K562 (cell line): ENCODE measurements around the gene PNPLA8. TPM values are rescaled to one million over a fixed set of nuclear protein-coding genes. Genes with fewer than 3 reads are reported as not detected.
A peak's percentile ranks its signal among the peaks of the same experiment; 100 is the strongest.

Experiments used
- ATAC-seq: fragments of 200-7000 bp; cut with Tn5 transposase; 3 replicates; pipeline ENCODE4 v1.9.1; 2020; ENCODE audit warnings: moderate library complexity
- BruUV-seq: library from RNA; stranded (reverse); fragments of 400-500 nt; replicated peaks from 2 replicates; lab custom pipeline; 2021; lab: Mats Ljungman, UMichigan
- CTCF ChIA-PET: fragments of 300-600 bp; formaldehyde crosslinking; extraction: SDS; loops from one replicate; lab custom pipeline; 2021; ENCODE audit warnings: low intra/inter-chr PET ratio; lab: Yijun Ruan, JAX
- POLR2A ChIA-PET: fragments of 300-600, 350-650 bp; sonication (Branson Sonifier 250); formaldehyde crosslinking; extraction: SDS; loops from one replicate; lab custom pipeline; 2021; ENCODE audit warnings: antibody characterized with exemption, inconsistent platforms; lab: Yijun Ruan, JAX
- DNase-seq, 4 experiments: peaks; one replicate each; pipeline versions ENCODE4 v3.0.0 to v3.0.0-alpha.2; 2011 to 2018; ENCODE audit warnings: low spot score in 3 of 4, mixed read lengths in 3 of 4; ENCODE audit errors: extremely low read depth in 1 of 4
- FAIRE-seq: peaks from 2 replicates; lab custom pipeline; 2011; peaks lifted over from hg19 to GRCh38; lab: Jason Lieb, UNC
- H2AFZ ChIP-seq: 2 replicates; pipeline ENCODE4 v1.6.0; 2011; ENCODE audit warnings: low read depth, low read length, control low read depth, inconsistent platforms
- H3K27ac ChIP-seq: fragments of 200-600 bp; 3 replicates; pipeline ENCODE4 v1.8.0; 2011; ENCODE audit warnings: low read depth, mild to moderate bottlenecking, control low read depth, inconsistent platforms, low read length, moderate library complexity, mixed read lengths; ENCODE audit errors: extremely low read depth
- H3K27me3 ChIP-seq, 2 experiments: fragments of 300-600 bp in 1 of 2; 2 replicates in 1 of 2; 3 replicates in 1 of 2; pipeline versions ENCODE4 v1.6.0 to v1.8.0; 2011; ENCODE audit warnings: inconsistent platforms in 2 of 2, low read length in 2 of 2, mild to moderate bottlenecking in 1 of 2, mixed read lengths in 1 of 2, moderate library complexity in 1 of 2; ENCODE audit not compliant: control insufficient read depth in 2 of 2, insufficient read depth in 2 of 2
- H3K36me3 ChIP-seq: fragments of 300-600 bp; 3 replicates; pipeline ENCODE4 v1.8.0; 2011; ENCODE audit warnings: mild to moderate bottlenecking, low read length, inconsistent platforms; ENCODE audit not compliant: control insufficient read depth, insufficient read depth
- H3K4me1 ChIP-seq, 2 experiments: fragments of 200-600 bp in 1 of 2; replicated peaks in 1 of 2; 2 replicates in 1 of 2; 3 replicates in 1 of 2; pipeline versions ENCODE4 v1.5.1 to v1.8.0; 2011; ENCODE audit warnings: inconsistent platforms in 2 of 2, low read length in 2 of 2, mild to moderate bottlenecking in 1 of 2, mixed read lengths in 1 of 2, moderate library complexity in 1 of 2; ENCODE audit not compliant: control insufficient read depth in 2 of 2, insufficient read depth in 2 of 2
- H3K4me2 ChIP-seq: 2 replicates; pipeline ENCODE4 v1.6.1; 2011; ENCODE audit warnings: low read length, control low read depth, inconsistent platforms, mixed read lengths; ENCODE audit not compliant: insufficient read depth
- H3K4me3 ChIP-seq: fragments of 200-600 bp; sonication (generic), shearing (Covaris generic); 2 replicates; pipeline ENCODE4 v1.5.1; 2016; ENCODE audit warnings: control low read depth, inconsistent platforms
- H3K79me2 ChIP-seq: fragments of 200-600 bp; 3 replicates; pipeline ENCODE4 v1.8.0; 2011; ENCODE audit warnings: low read length, inconsistent platforms; ENCODE audit not compliant: control insufficient read depth, insufficient read depth
- H3K9ac ChIP-seq, 2 experiments: 2 replicates each; pipeline versions ENCODE4 v1.6.0 to v1.6.1; 2011; ENCODE audit warnings: low read depth in 2 of 2, low read length in 2 of 2, control low read depth in 1 of 2, inconsistent platforms in 1 of 2, mild to moderate bottlenecking in 1 of 2, mixed read lengths in 1 of 2; ENCODE audit not compliant: insufficient read depth in 1 of 2
- H3K9me1 ChIP-seq: one replicate; pipeline ENCODE4 v1.6.0; 2011; ENCODE audit warnings: inconsistent platforms, mild to moderate bottlenecking, low read length, moderate library complexity; ENCODE audit not compliant: control insufficient read depth, insufficient read depth
- H3K9me3 ChIP-seq: replicated peaks from 2 replicates; pipeline ENCODE4 v1.5.1; 2011; ENCODE audit warnings: low read depth, low read length, inconsistent platforms; ENCODE audit not compliant: control insufficient read depth, insufficient read depth
- H4K20me1 ChIP-seq: replicated peaks from 2 replicates; pipeline ENCODE4 v1.6.1; 2011; ENCODE audit warnings: low read length, inconsistent platforms, mixed read lengths; ENCODE audit not compliant: control insufficient read depth, insufficient read depth
- CEBPB ChIP-seq: fragments of 450-650 bp; IDR thresholded peaks from 2 replicates; pipeline ENCODE4 v1.6.1; 2016; ENCODE audit warnings: missing genetic modification characterization, missing compliant biosample characterization
- CTCFL ChIP-seq: IDR thresholded peaks from 2 replicates; pipeline ENCODE4 v1.6.1; 2011; ENCODE audit warnings: borderline replicate concordance, low read depth, mild to moderate bottlenecking, moderate library complexity, low read length; ENCODE audit not compliant: insufficient read depth, poor library complexity, severe bottlenecking
- TAF1 ChIP-seq: IDR thresholded peaks from 2 replicates; pipeline ENCODE4 v1.6.1; 2011; ENCODE audit warnings: mild to moderate bottlenecking, low read length, moderate library complexity; ENCODE audit not compliant: insufficient read depth, control insufficient read depth, severe bottlenecking; ENCODE audit errors: extremely low read depth
- WGBS: fragments of 100-300 bp; shearing (Covaris generic); methylation state at CpG from one replicate; pipeline ENCODE4 v1.1.6; 2016; ENCODE audit warnings: low coverage, mixed read lengths; ENCODE audit not compliant: insufficient coverage; ENCODE audit errors: missing lambda C conversion rate; 5-methylcytosine and 5-hydroxymethylcytosine counted together
- in situ Hi-C: fragments of 300-500 bp; cut with MboI; formaldehyde crosslinking; loops from 4 replicates; pipeline ENCODE4 v1.15.0; 2018; ENCODE audit warnings: inconsistent platforms, mixed read lengths
- intact Hi-C: fragments of 100-400 bp; cut with micrococcal nuclease; formaldehyde crosslinking; loops from 2 replicates; pipeline ENCODE4 v1.14.2; 2022
- polyA plus RNA-seq, 8 experiments: library from polyadenylated mRNA; depleted of rRNA in 4 of 8; stranded (reverse) in 5 of 8; unstranded in 3 of 8; fragments of >200 nt; fragmentation: Nextera tagmentation in 2 of 8; fragmentation: Illumina TruSeq in 1 of 8; extraction: Ambion mirVana in 2 of 8; extraction: Trizol in 1 of 8; gene quantifications; 2 replicates each; pipeline versions ENCODE4 v1.2.1 to v1.2.3, GENCODE V29; 2011 to 2014; ENCODE audit warnings: inconsistent platforms in 1 of 8, missing spikeins in 1 of 8
- total RNA-seq, 7 experiments: library from RNA; depleted of rRNA in 6 of 7; stranded (reverse); fragments of >200 nt in 6 of 7; fragmentation: Illumina TruSeq in 2 of 7; extraction: Trizol in 2 of 7; gene quantifications; 2 replicates each; pipeline versions ENCODE4 v1.2.1 to v1.2.3, GENCODE V29; 2011 to 2021; ENCODE audit warnings: low replicate concordance in 1 of 7

Gene PNPLA8
- total and polyA plus RNA-seq, 9 of the 15 experiments (the other 6 are each of a cell fraction or from before 2014, with no cell fraction given): 12.8 to 27.6 (median 16.3) TPM

GRCh38 chr7:108464743-108465142 is 61.2 kb downstream of the PNPLA8 start:
- no peak for FAIRE-seq
- Histone ChIP-seq H3K4me2 (no peak overlapping the region), H3K36me3 (no peaks in the 10 kb centered on the region), H3K4me3 (no peak overlapping the region), H3K9me1 (no peaks in the 10 kb centered on the region), H3K79me2 (no peaks in the 10 kb centered on the region)
- POLR2A ChIA-PET: no interaction called here
- BruUV-seq: no TSS peak
- CTCF ChIA-PET: no interaction called here
- no peak for ATAC-seq
- intact Hi-C loops (no loop called here), in situ Hi-C loops (no loop called here)
- TF ChIP-seq CEBPB (tag): peak; percentile 56
- no peak for TF ChIP-seq TAF1
- no peak for TF ChIP-seq CTCFL
- TF ChIP-seq, all 486 proteins: peak for 1
- Histone ChIP-seq H3K27ac (no peak overlapping the region), H2AFZ (no peak overlapping the region), H4K20me1 (no peaks in the 10 kb centered on the region), H3K4me1 (0 out of 5 replicates have a peak, but pooled peaks cover 0 to 3% of the 10 kb centered on the region in 2 experiments), H3K9me3 (no peaks in the 10 kb centered on the region), H3K27me3 (peaks cover 11 to 26% of the 10 kb centered on the region in 2 experiments), H3K9ac (no peak overlapping the region)
- WGBS: 2% methylated on average over 2 of the region's 2 CpGs
- no peak for DNase-seq
